GM23248 (cell line): ENCODE results near the gene LLPH. TPM values are rescaled to one million over a fixed set of nuclear protein-coding genes. Genes with fewer than 3 reads are reported as not detected.

Experiments
- DNase-seq: peaks from one replicate; pipeline ENCODE4 v3.0.0-alpha.2; 2015
- H2AFZ ChIP-seq: fragments of 200-600 bp; sonication (generic); 2 replicates; pipeline ENCODE4 v1.6.1; 2016; ENCODE audit warnings: antibody characterized with exemption
- H3F3A ChIP-seq: fragments of 200-600 bp; sonication (generic); 2 replicates; pipeline ENCODE4 v1.6.1; 2016; ENCODE audit warnings: mild to moderate bottlenecking, antibody characterized with exemption, mixed run types; ENCODE audit not compliant: insufficient read depth
- H3K27ac ChIP-seq: fragments of 200-600 bp; sonication (generic); 2 replicates; pipeline ENCODE4 v1.5.1; 2016; ENCODE audit warnings: mild to moderate bottlenecking
- H3K27me3 ChIP-seq: fragments of 200-600 bp; sonication (generic); replicated peaks from 2 replicates; pipeline ENCODE4 v1.6.1; 2016; ENCODE audit warnings: mild to moderate bottlenecking; ENCODE audit not compliant: insufficient read depth
- H3K36me3 ChIP-seq: fragments of 200-600 bp; sonication (generic); 2 replicates; pipeline ENCODE4 v1.6.1; 2016; ENCODE audit warnings: low read depth, mild to moderate bottlenecking
- H3K4me1 ChIP-seq: fragments of 200-600 bp; sonication (generic); 2 replicates; pipeline ENCODE4 v1.6.1; 2016; ENCODE audit warnings: mild to moderate bottlenecking; ENCODE audit not compliant: insufficient read depth
- H3K4me2 ChIP-seq: fragments of 200-600 bp; sonication (generic); one replicate; pipeline ENCODE4 v1.6.1; 2016; ENCODE audit warnings: mild to moderate bottlenecking; ENCODE audit not compliant: unreplicated experiment
- H3K4me3 ChIP-seq: fragments of 200-600 bp; sonication (generic); 2 replicates; pipeline ENCODE4 v1.5.1; 2016; ENCODE audit warnings: mild to moderate bottlenecking
- H3K79me2 ChIP-seq: fragments of 200-600 bp; sonication (generic); 2 replicates; pipeline ENCODE4 v1.6.1; 2016; ENCODE audit warnings: mild to moderate bottlenecking; ENCODE audit not compliant: insufficient read depth
- H3K9ac ChIP-seq: fragments of 200-600 bp; sonication (generic); 2 replicates; pipeline ENCODE4 v1.6.1; 2016; ENCODE audit warnings: mild to moderate bottlenecking
- H3K9me2 ChIP-seq: fragments of 200-600 bp; sonication (generic); 2 replicates; pipeline ENCODE4 v1.6.1; 2016; ENCODE audit warnings: mixed run types, mild to moderate bottlenecking, moderate library complexity; ENCODE audit not compliant: insufficient read depth
- H3K9me3 ChIP-seq: fragments of 200-600 bp; sonication (generic); one replicate; pipeline ENCODE4 v1.6.1; 2017; ENCODE audit warnings: low read depth
- H4K20me1 ChIP-seq: fragments of 200-600 bp; sonication (generic); 2 replicates; pipeline ENCODE4 v1.6.0; 2016; ENCODE audit not compliant: insufficient read depth
- EZH2 ChIP-seq: fragments of 200-600 bp; sonication (generic); IDR thresholded peaks from 2 replicates; pipeline ENCODE4 v1.6.1; 2018; ENCODE audit warnings: antibody characterized with exemption, mild to moderate bottlenecking; ENCODE audit not compliant: insufficient read depth, poor library complexity, severe bottlenecking
- EZH2phosphoT487 ChIP-seq: fragments of 200-600 bp; sonication (generic); IDR thresholded peaks from 2 replicates; pipeline ENCODE4 v1.6.1; 2018; ENCODE audit warnings: antibody characterized with exemption, moderate library complexity, mild to moderate bottlenecking, low read depth; ENCODE audit not compliant: insufficient read depth
- WGBS, 2 experiments: methylation state at CpG; one replicate each; pipeline ENCODE4 v1.1.6; 2015 to 2017; ENCODE audit warnings: low lambda C conversion rate in 2 of 2, low coverage in 1 of 2; ENCODE audit errors: missing lambda C conversion rate in 2 of 2; 5-methylcytosine and 5-hydroxymethylcytosine counted together
- in situ Hi-C: fragments of 300-500 bp; cut with MboI; formaldehyde crosslinking; loops from 2 replicates; pipeline ENCODE4 v1.15.0; 2020
- polyA plus RNA-seq: library from polyadenylated mRNA; unstranded; fragments of >200 nt; fragmentation: Nextera tagmentation; extraction: Ambion mirVana; gene quantifications from 2 replicates; pipeline ENCODE4 v1.2.1, GENCODE V29; 2016
- total RNA-seq: library from RNA; depleted of rRNA; stranded (reverse); fragments of >200 nt; shearing (Covaris generic); gene quantifications from 2 replicates; pipeline ENCODE4 v1.2.3, GENCODE V29; 2014

LLPH gene
- total and polyA plus RNA-seq, 2 experiments from 2014 or later: 11.6 to 49.2 TPM

- Histone ChIP-seq H3K4me1 (peaks cover 21% of the 10 kb centered on the region), H3K36me3 (no peaks in the 10 kb centered on the region), H3K27me3 (no peaks in the 10 kb centered on the region), H3K27ac (no peak overlapping the region), H3K4me3 (peak overlapping the region; percentile 37; the same call in 1 of the 2 replicates), H4K20me1 (no peaks in the 10 kb centered on the region), H3K9ac (peak overlapping the region; percentile 53), H3F3A (peaks cover 20% of the 10 kb centered on the region), H3K9me3 (no peaks in the 10 kb centered on the region), H3K79me2 (no peaks in the 10 kb centered on the region), H2AFZ (peak overlapping the region; percentile 82), H3K9me2 (no peaks in the 10 kb centered on the region), H3K4me2 (peak overlapping the region; percentile 71)
- WGBS, 2 experiments: 9 to 15% methylated on average over 9 of the region's 9 CpGs
- no peak for TF ChIP-seq EZH2
- peak; percentile 92 for DNase-seq
- in situ Hi-C loops: no loop called here
Observed at GRCh38 chr12:66107451-66107915, 23.1 kb downstream of the LLPH start.

GRCh38 chr12:66103016-66103913 lies 27.3 kb downstream of the LLPH start:
- peaks cover 13% of the 10 kb centered on the region for H3F3A ChIP-seq
- 76 to 77% methylated on average over 3 of the region's 3 CpGs for WGBS, 2 experiments
- DNase-seq: peak; percentile 33
- H3K4me3 ChIP-seq: no peak overlapping the region
- H3K27me3 ChIP-seq: no peaks in the 10 kb centered on the region
- no peak for TF ChIP-seq EZH2
- no peak for TF ChIP-seq EZH2phosphoT487
- no peaks in the 10 kb centered on the region for H3K9me3 ChIP-seq
- no peak overlapping the region for H3K9ac ChIP-seq
- H3K79me2 ChIP-seq: no peaks in the 10 kb centered on the region
- in situ Hi-C loops: no loop called here
- H2AFZ ChIP-seq: no peak overlapping the region
- H3K27ac ChIP-seq: no peak overlapping the region
- peaks cover 21% of the 10 kb centered on the region for H3K4me1 ChIP-seq
- H3K4me2 ChIP-seq: no peak overlapping the region
- no peaks in the 10 kb centered on the region for H3K36me3 ChIP-seq
- no peaks in the 10 kb centered on the region for H4K20me1 ChIP-seq
- no peaks in the 10 kb centered on the region for H3K9me2 ChIP-seq

GRCh38 chr12:66092559-66093269 lies 37.8 kb downstream of the LLPH start:
- peak overlapping the region; percentile 20 for H3K4me2 ChIP-seq
- peak overlapping the region; percentile 50 for H2AFZ ChIP-seq
- 6 to 9% methylated on average over 1 of the region's 1 CpG for WGBS, 2 experiments
- in situ Hi-C loops: no loop called here
- peaks cover 5% of the 10 kb centered on the region; the same call in 1 of the 2 replicates for H3F3A ChIP-seq
- H3K27me3 ChIP-seq: no peaks in the 10 kb centered on the region
- peak; percentile 51 for DNase-seq
- no peaks in the 10 kb centered on the region for H3K79me2 ChIP-seq
- peak overlapping the region; percentile 7; the same call in 1 of the 2 replicates for H3K27ac ChIP-seq
- no peak for TF ChIP-seq EZH2
- TF ChIP-seq EZH2phosphoT487: no peak
- H3K9ac ChIP-seq: no peak overlapping the region
- H3K36me3 ChIP-seq: no peaks in the 10 kb centered on the region
- H3K4me1 ChIP-seq: peaks cover 11% of the 10 kb centered on the region; the same call in 1 of the 2 replicates
- H3K9me2 ChIP-seq: no peaks in the 10 kb centered on the region
- no peak overlapping the region for H3K4me3 ChIP-seq
- H4K20me1 ChIP-seq: no peaks in the 10 kb centered on the region
- no peaks in the 10 kb centered on the region for H3K9me3 ChIP-seq

GRCh38 chr12:66090157-66090556 lies 40.4 kb downstream of the LLPH start:
- Histone ChIP-seq H3K9me3 (no peaks in the 10 kb centered on the region), H3K4me3 (no peak overlapping the region), H3K4me2 (no peak overlapping the region), H3F3A (peaks cover 13% of the 10 kb centered on the region), H2AFZ (peak overlapping the region; percentile 49), H3K27me3 (no peaks in the 10 kb centered on the region), H4K20me1 (no peaks in the 10 kb centered on the region), H3K4me1 (peaks cover 18% of the 10 kb centered on the region), H3K36me3 (no peaks in the 10 kb centered on the region), H3K79me2 (no peaks in the 10 kb centered on the region), H3K9me2 (no peaks in the 10 kb centered on the region), H3K27ac (no peak overlapping the region), H3K9ac (no peak overlapping the region)
- WGBS, 2 experiments: 83 to 93% methylated on average over 4 of the region's 4 CpGs
- no peak for DNase-seq
- in situ Hi-C loops: no loop called here
- TF ChIP-seq EZH2phosphoT487: no peak
- TF ChIP-seq EZH2: no peak
